ENCODE data around the gene C17orf58. TPM values are rescaled to one million over a fixed set of nuclear protein-coding genes. Genes with fewer than 3 reads are reported as not detected.

C17orf58 gene
- polyA plus RNA-seq, 2 of the 4 experiments (the other 2 are of a cell fraction) = 11.2 to 20.0 TPM

DNA sequence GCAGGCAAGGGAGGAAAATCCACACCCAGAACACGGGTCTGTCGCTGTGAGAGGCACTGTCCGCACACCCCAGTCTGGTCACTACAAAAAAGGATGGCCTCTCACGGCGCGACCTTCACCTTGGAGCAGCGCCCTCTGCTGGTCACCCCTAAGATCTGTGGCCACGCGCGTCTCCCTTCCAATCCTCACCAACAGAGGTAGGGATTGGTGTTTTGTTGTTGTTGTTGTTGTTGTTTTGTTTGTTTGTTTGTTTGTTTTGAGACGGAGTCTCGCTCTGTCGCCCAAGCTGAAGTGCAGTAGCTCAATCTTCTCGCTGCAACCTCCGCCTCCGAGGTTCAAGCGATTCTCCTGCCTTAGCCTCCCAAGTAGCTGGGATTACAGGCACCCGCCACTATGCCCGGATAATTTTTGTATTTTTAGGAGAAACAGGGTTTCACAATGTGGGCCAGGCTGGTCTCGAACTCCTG, 15.0 kb upstream of the C17orf58 start:
- FAIRE-seq (no peak), ATAC-seq (peak; percentile 93), DNase-seq (ENCODE audit: low read depth in 1 of 2, low spot score in 1 of 2) (peak; percentile 66 to 71)
- H3K9me3 ChIP-seq = no peaks in the 10 kb centered on the region
- H3K4me3 ChIP-seq = peak overlapping the region; percentile 38
- 0 out of 2 replicates have a peak, but pooled peaks have one; percentile 45 for TF ChIP-seq CHD4 (IDR thresholded peaks at IDR 0.05; ENCODE audit: borderline replicate concordance)
- TF ChIP-seq, protein P1, sequence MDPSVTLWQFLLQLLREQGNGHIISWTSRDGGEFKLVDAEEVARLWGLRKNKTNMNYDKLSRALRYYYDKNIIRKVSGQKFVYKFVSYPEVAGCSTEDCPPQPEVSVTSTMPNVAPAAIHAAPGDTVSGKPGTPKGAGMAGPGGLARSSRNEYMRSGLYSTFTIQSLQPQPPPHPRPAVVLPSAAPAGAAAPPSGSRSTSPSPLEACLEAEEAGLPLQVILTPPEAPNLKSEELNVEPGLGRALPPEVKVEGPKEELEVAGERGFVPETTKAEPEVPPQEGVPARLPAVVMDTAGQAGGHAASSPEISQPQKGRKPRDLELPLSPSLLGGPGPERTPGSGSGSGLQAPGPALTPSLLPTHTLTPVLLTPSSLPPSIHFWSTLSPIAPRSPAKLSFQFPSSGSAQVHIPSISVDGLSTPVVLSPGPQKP (IDR thresholded peaks at IDR 0.05; ENCODE audit: low read depth, low read length) = no peak
- TF ChIP-seq SMC3 (IDR thresholded peaks at IDR 0.05) = peak; percentile 38; the same call in 1 of the 3 replicates
- TF ChIP-seq JUNB (IDR thresholded peaks at IDR 0.05) = no peak
- TF ChIP-seq, protein P2, sequence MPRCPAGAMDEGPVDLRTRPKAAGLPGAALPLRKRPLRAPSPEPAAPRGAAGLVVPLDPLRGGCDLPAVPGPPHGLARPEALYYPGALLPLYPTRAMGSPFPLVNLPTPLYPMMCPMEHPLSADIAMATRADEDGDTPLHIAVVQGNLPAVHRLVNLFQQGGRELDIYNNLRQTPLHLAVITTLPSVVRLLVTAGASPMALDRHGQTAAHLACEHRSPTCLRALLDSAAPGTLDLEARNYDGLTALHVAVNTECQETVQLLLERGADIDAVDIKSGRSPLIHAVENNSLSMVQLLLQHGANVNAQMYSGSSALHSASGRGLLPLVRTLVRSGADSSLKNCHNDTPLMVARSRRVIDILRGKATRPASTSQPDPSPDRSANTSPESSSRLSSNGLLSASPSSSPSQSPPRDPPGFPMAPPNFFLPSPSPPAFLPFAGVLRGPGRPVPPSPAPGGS (IDR thresholded peaks at IDR 0.05) = no peak
- TF ChIP-seq RAD21 (conservative IDR thresholded peaks at IDR 0.05 in 1 of 2, IDR thresholded peaks at IDR 0.05 in 1 of 2) = peak; percentile 36 to 46; a peak in 2 of 5 replicates
- TF ChIP-seq, protein P3, sequence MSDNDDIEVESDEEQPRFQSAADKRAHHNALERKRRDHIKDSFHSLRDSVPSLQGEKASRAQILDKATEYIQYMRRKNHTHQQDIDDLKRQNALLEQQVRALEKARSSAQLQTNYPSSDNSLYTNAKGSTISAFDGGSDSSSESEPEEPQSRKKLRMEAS (IDR thresholded peaks at IDR 0.05) = peak; percentile 47
- no peak for TF ChIP-seq PHF8 (IDR thresholded peaks at IDR 0.05; ENCODE audit: borderline replicate concordance, low read depth)
- TF ChIP-seq, protein P4, sequence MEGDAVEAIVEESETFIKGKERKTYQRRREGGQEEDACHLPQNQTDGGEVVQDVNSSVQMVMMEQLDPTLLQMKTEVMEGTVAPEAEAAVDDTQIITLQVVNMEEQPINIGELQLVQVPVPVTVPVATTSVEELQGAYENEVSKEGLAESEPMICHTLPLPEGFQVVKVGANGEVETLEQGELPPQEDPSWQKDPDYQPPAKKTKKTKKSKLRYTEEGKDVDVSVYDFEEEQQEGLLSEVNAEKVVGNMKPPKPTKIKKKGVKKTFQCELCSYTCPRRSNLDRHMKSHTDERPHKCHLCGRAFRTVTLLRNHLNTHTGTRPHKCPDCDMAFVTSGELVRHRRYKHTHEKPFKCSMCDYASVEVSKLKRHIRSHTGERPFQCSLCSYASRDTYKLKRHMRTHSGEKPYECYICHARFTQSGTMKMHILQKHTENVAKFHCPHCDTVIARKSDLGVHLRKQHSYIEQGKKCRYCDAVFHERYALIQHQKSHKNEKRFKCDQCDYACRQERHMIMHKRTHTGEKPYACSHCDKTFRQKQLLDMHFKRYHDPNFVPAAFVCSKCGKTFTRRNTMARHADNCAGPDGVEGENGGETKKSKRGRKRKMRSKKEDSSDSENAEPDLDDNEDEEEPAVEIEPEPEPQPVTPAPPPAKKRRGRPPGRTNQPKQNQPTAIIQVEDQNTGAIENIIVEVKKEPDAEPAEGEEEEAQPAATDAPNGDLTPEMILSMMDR (IDR thresholded peaks at IDR 0.05) = peak; percentile 88
- TF ChIP-seq ESRRA (IDR thresholded peaks at IDR 0.05; ENCODE audit: borderline replicate concordance, low read length) = peak; percentile 89
- H3K4me2 ChIP-seq = peak overlapping the region; percentile 65
- ChIA-PET CTCF (interaction anchor here (0.6 to 3.5 kb wide), 18 partner anchors 8 to 173 kb away, joined by 3 to 20 read pairs (median 4); partner anchors contain the start of gene C17orf58), POLR2A (no interaction called here)
- 32% methylated on average over 20 of the region's 20 CpGs for WGBS (ENCODE audit: missing lambda C conversion rate)
- H3K27ac ChIP-seq = peak overlapping the region; percentile 44 to 47; a peak in 3 of 6 replicates
- H3K4me1 ChIP-seq = no peaks in the 10 kb centered on the region

DNA sequence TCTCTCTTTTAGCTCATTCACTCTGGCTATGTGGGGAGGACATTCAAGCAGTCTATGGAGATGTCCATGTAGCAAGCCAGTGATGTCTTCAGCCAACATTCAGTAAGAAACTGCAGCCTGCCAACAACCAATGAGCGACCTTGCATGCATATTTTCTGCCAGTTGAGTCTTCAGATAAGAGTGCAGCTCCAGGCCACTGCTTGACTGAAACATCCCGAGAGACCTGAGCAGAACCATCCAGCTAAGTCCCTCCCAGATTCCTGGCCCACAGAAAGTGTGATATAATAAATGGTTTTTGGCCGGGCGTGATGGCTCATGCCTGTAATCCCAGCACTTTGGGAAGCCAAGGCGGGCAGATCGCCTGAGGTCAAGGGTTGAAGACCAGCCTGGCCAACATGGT, 10.5 kb upstream of the C17orf58 start:
- POLR2A ChIA-PET = interaction anchor here (0.6 kb wide), 1 partner anchor 29 kb away, joined by 4 read pairs; the partner anchor contains the start of gene KPNA2
- ATAC-seq = no peak
- DNase-seq (ENCODE audit: low read depth in 1 of 2, low spot score in 1 of 2) = no peak
- Histone ChIP-seq H3K27ac (no peak overlapping the region), H3K9me3 (no peaks in the 10 kb centered on the region), H3K4me1 (no peaks in the 10 kb centered on the region), H3K4me3 (no peak overlapping the region), H3K4me2 (no peak overlapping the region)
- TF ChIP-seq HDAC2 (IDR thresholded peaks at IDR 0.05) (no peak), SREBF2 (IDR thresholded peaks at IDR 0.05) (no peak), CHD2 (IDR thresholded peaks at IDR 0.05; ENCODE audit: low read length, partially characterized antibody) (no peak), FOSB (CRISPR knock-in tag; IDR thresholded peaks at IDR 0.05) (no peak), ZSCAN20 (CRISPR knock-in tag; IDR thresholded peaks at IDR 0.05) (no peak), GATA3 (IDR thresholded peaks at IDR 0.05; ENCODE audit: borderline replicate concordance) (no peak), EP300 (IDR thresholded peaks at IDR 0.05) (no peak)
- TF ChIP-seq, protein P4 (IDR thresholded peaks at IDR 0.05) = no peak
- FAIRE-seq = no peak
- CTCF ChIA-PET = interaction anchor here (0.8 to 4.2 kb wide), 7 partner anchors 9 to 195 kb away, joined by 3 to 20 read pairs (median 5); partner anchors contain the start of gene C17orf58
- WGBS (ENCODE audit: missing lambda C conversion rate) = 63% methylated on average over 6 of the region's 6 CpGs
